B cell (primary cell): ENCODE data around the gene ACAD8. TPM values are rescaled to one million over a fixed set of nuclear protein-coding genes. Genes with fewer than 3 reads are reported as not detected.

Source experiments
- ATAC-seq: fragments of 200-7000 bp; cut with Tn5 transposase; one replicate; pipeline ENCODE4 v1.10.0; 2021; ENCODE audit warnings: low read depth, mild to moderate bottlenecking, moderate number of reproducible peaks, moderate library complexity
- CTCF ChIA-PET: fragments of 350-600 bp; sonication (Branson Sonifier 250); formaldehyde crosslinking; loops from one replicate; lab custom pipeline; 2021; ENCODE audit warnings: antibody characterized with exemption, inconsistent platforms; lab: Charles Lee
- POLR2A ChIA-PET: fragments of 350-600 bp; sonication (Branson Sonifier 250); formaldehyde crosslinking; loops from one replicate; lab custom pipeline; 2021; ENCODE audit warnings: antibody characterized with exemption; lab: Charles Lee
- DNase-seq: peaks from one replicate; pipeline ENCODE4 v3.0.0; 2013
- H2AFZ ChIP-seq: 2 replicates; pipeline ENCODE4 v1.6.1; 2012; ENCODE audit warnings: mild to moderate bottlenecking, low read depth, low read length; ENCODE audit not compliant: insufficient read depth, poor library complexity, severe bottlenecking
- H3K27ac ChIP-seq, 2 donors: 1 replicate in 1 of 2; 2 replicates in 1 of 2; pipeline ENCODE4 v1.5.1; 2012 to 2013; ENCODE audit warnings: low read length in 2 of 2, mild to moderate bottlenecking in 2 of 2, moderate library complexity in 1 of 2
- H3K27me3 ChIP-seq, 4 experiments: fragments of 200-600 bp in 1 of 4; sonication (generic) in 1 of 4; replicated peaks in 1 of 4; 1 replicate in 2 of 4; 2 replicates in 2 of 4; pipeline versions ENCODE4 v1.6.1 to v1.7.0; 2013 to 2016; ENCODE audit warnings: low read length in 3 of 4, mild to moderate bottlenecking in 2 of 4, mixed read lengths in 1 of 4, moderate library complexity in 1 of 4; ENCODE audit not compliant: insufficient read depth in 4 of 4, control insufficient read depth in 3 of 4; ENCODE audit errors: control extremely low read depth in 1 of 4
- H3K36me3 ChIP-seq, 2 experiments: replicated peaks in 1 of 2; 1 replicate in 1 of 2; 2 replicates in 1 of 2; pipeline versions ENCODE4 v1.6.1 to v1.7.1; 2013; ENCODE audit warnings: low read length in 1 of 2; ENCODE audit not compliant: insufficient read depth in 2 of 2, control insufficient read depth in 1 of 2; ENCODE audit errors: control extremely low read depth in 1 of 2, extremely low read depth in 1 of 2
- H3K4me1 ChIP-seq, 2 donors: fragments of 200-600 bp in 1 of 2; sonication (generic) in 1 of 2; 1 replicate in 1 of 2; 2 replicates in 1 of 2; pipeline versions ENCODE4 v1.5.1 to v1.6.1; 2013 to 2017; ENCODE audit warnings: low read length in 2 of 2; ENCODE audit not compliant: control insufficient read depth in 2 of 2, insufficient read depth in 2 of 2
- H3K4me2 ChIP-seq: replicated peaks from 2 replicates; pipeline ENCODE3; 2012; ENCODE audit warnings: mild to moderate bottlenecking, low read depth, low read length; ENCODE audit not compliant: poor library complexity, severe bottlenecking
- H3K4me3 ChIP-seq, 5 experiments: fragments of 200-600 bp in 1 of 5; sonication (generic) in 1 of 5; 1 replicate in 3 of 5; 2 replicates in 2 of 5; pipeline versions ENCODE4 v1.5.1 to v1.7.0; 2011 to 2016; ENCODE audit warnings: low read length in 4 of 5, mild to moderate bottlenecking in 4 of 5, low read depth in 2 of 5, control low read depth in 1 of 5, moderate library complexity in 1 of 5; ENCODE audit not compliant: insufficient read depth in 1 of 5; ENCODE audit errors: control extremely low read depth in 1 of 5, extremely low read depth in 1 of 5
- H3K79me2 ChIP-seq: fragments of 200-600 bp; sonication (generic); one replicate; pipeline ENCODE4 v1.6.0; 2016; ENCODE audit warnings: low read length; ENCODE audit not compliant: control insufficient read depth, insufficient read depth
- H3K9ac ChIP-seq: fragments of 200-600 bp; sonication (generic); 2 replicates; pipeline ENCODE4 v1.6.1; 2017; ENCODE audit warnings: mild to moderate bottlenecking, low read length, moderate library complexity
- H3K9me3 ChIP-seq, 3 donors: one replicate each; pipeline versions ENCODE4 v1.6.1 to v1.7.1; 2013; ENCODE audit warnings: low read length in 2 of 3; ENCODE audit not compliant: control insufficient read depth in 2 of 3, insufficient read depth in 1 of 3; ENCODE audit errors: control extremely low read depth in 1 of 3
- H4K20me1 ChIP-seq: 2 replicates; pipeline ENCODE4 v1.6.0; 2012; ENCODE audit warnings: mild to moderate bottlenecking, low read length; ENCODE audit not compliant: insufficient read depth, control insufficient read depth, poor library complexity, severe bottlenecking
- H3K27ac Mint-ChIP-seq: one replicate; pipeline ENCODE4 v1.8.0; 2021; ENCODE audit warnings: mixed read lengths
- H3K27me3 Mint-ChIP-seq: one replicate; pipeline ENCODE4 v1.8.0; 2021; ENCODE audit warnings: mixed read lengths
- H3K4me1 Mint-ChIP-seq: one replicate; pipeline ENCODE4 v1.8.0; 2021; ENCODE audit warnings: mixed read lengths
- H3K4me3 Mint-ChIP-seq: one replicate; pipeline ENCODE4 v1.8.0; 2021; ENCODE audit warnings: mixed read lengths
- H3K9me3 Mint-ChIP-seq: one replicate; pipeline ENCODE4 v1.8.0; 2022; ENCODE audit warnings: mixed read lengths; ENCODE audit not compliant: insufficient read depth
- CTCF ChIP-seq: fragments of 200-600 bp; IDR thresholded peaks from one replicate; pipeline ENCODE4 v1.8.0; 2022; ENCODE audit warnings: antibody characterized with exemption, mild to moderate bottlenecking
- EZH2 ChIP-seq: IDR thresholded peaks from 2 replicates; pipeline ENCODE4 v1.6.1; 2012; ENCODE audit warnings: borderline replicate concordance, low read depth, mild to moderate bottlenecking, moderate library complexity, low read length; ENCODE audit not compliant: insufficient read depth, poor library complexity, severe bottlenecking
- WGBS: methylation state at CpG from one replicate; pipeline ENCODE4 v1.1.5; 2013; ENCODE audit warnings: missing lambda C conversion rate; ENCODE audit not compliant: insufficient coverage; 5-methylcytosine and 5-hydroxymethylcytosine counted together
- intact Hi-C: fragments of 100-400 bp; cut with micrococcal nuclease; formaldehyde crosslinking; loops from one replicate; pipeline ENCODE4 v1.10.0; 2022
- polyA plus RNA-seq: library from polyadenylated mRNA; depleted of rRNA; stranded (reverse); fragments of >200 nt; gene quantifications from 2 replicates; pipeline ENCODE4 v1.2.3, GENCODE V29; 2012
- total RNA-seq, 2 donors: library from RNA; stranded (reverse); fragments of 120-200 nt in 1 of 2; gene quantifications; 1 replicate in 1 of 2; 2 replicates in 1 of 2; pipeline versions ENCODE4 v1.2.3 to v1.2.4, GENCODE V29; 2013 to 2022

Gene ACAD8
- total and polyA plus RNA-seq, 2 donors (not counting 1 experiment from before 2014, with no cell fraction given): 26.5 to 33.6 TPM

DNA sequence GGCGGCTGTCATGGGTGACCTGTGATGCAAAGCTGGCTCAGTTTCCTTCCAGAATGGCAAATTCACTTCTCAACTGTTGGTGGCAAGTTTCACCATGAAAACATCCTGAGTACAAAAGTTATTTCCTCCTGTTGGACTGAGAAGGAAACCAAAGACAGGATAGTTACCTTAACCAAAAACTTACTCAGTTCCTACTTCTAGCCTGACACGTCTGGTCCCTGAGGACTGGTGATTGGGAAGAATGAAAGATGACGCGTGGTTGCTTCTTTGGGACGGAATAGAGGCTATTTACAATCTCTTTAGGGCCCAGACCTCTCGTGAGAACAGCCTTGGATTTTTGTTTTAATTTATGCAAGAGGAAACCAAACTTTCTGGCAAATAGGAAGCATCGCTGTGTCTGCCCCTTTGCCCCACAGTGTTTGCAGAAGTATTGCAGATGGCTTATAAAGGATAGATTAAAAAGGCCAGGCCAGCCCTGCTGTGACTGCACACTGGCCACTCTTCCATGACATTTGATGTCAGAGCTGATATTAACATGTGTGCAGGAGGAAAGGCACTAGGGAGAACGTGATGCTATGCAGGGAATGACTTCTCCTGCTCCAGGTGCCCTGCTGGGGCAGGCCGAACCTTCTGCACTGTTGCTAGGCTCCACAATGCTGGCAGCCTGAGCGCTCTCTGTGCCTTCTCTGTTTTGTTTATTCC lies 21.3 kb upstream of the ACAD8 start:
- Histone ChIP-seq H3K4me3 (no peak overlapping the region), H3K4me1 (peaks cover 48 to 50% of the 10 kb centered on the region in 2 donors), H3K36me3 (no peaks in the 10 kb centered on the region), H2AFZ (no peak overlapping the region), H3K9me3 (no peaks in the 10 kb centered on the region), H4K20me1 (peaks cover 68% of the 10 kb centered on the region), H3K27me3 (peaks cover 0 to 34% (median 17%) of the 10 kb centered on the region in 4 experiments), H3K27ac (no peak overlapping the region), H3K4me2 (peak overlapping the region; percentile 20), H3K79me2 (peaks cover 31% of the 10 kb centered on the region), H3K9ac (no peak overlapping the region)
- ChIA-PET CTCF (interaction anchor here (1.2 to 2.8 kb wide), 2 partner anchors 21 to 25 kb away, joined by 3 to 8 read pairs; partner anchors contain the start of genes ACAD8 and THYN1), POLR2A (no interaction called here)
- DNase-seq (no peak), ATAC-seq (no peak)
- peaks cover 17% of the 10 kb centered on the region for H3K27me3 Mint-ChIP-seq
- no peaks in the 10 kb centered on the region for H3K9me3 Mint-ChIP-seq
- intact Hi-C loops: no loop called here
- TF ChIP-seq EZH2: no peak
- TF ChIP-seq CTCF: no peak
- H3K4me3 Mint-ChIP-seq: peak overlapping the region; percentile 44
- peaks cover 50% of the 10 kb centered on the region for H3K4me1 Mint-ChIP-seq
- 44% methylated on average over 9 of the region's 10 CpGs for whole genome bisulfite sequencing
- no peak overlapping the region for H3K27ac Mint-ChIP-seq

DNA sequence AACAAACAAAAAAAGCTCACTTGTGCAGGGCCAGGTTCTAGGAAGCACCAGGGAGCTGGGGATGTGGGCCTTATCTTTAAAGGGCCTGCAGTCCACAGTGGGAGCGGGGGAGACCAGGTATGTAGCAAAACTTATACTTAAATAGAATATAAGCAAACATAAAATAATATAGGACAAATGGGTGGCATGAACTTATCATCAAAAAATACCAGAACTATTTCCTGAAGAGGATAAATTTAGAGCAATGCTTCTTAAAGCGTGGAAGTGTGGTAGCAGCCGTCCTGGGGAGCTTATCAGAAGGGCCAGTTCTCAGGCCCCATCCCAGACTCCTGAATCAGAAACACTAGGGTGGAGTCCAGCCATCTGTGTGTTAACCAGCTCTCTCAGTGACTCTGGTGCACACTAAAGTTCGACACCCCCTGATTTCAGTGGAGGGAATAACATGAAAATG lies 19.6 kb upstream of the ACAD8 start:
- peaks cover 12% of the 10 kb centered on the region for H3K27me3 Mint-ChIP-seq
- Histone ChIP-seq H3K4me3 (no peak overlapping the region), H4K20me1 (peaks cover 52% of the 10 kb centered on the region), H3K27me3 (peaks cover 0 to 28% (median 14%) of the 10 kb centered on the region in 4 experiments), H3K36me3 (no peaks in the 10 kb centered on the region), H3K4me1 (peaks cover 38 to 40% of the 10 kb centered on the region in 2 donors), H3K27ac (no peak overlapping the region), H3K4me2 (no peak overlapping the region), H3K9ac (no peak overlapping the region), H3K9me3 (no peaks in the 10 kb centered on the region), H3K79me2 (peaks cover 26% of the 10 kb centered on the region), H2AFZ (no peak overlapping the region)
- no peaks in the 10 kb centered on the region for H3K9me3 Mint-ChIP-seq
- H3K4me3 Mint-ChIP-seq: no peak overlapping the region
- WGBS: 48% methylated on average over 3 of the region's 4 CpGs
- ChIA-PET POLR2A (interaction anchor here (1.0 kb wide), 1 partner anchor 10 kb away, joined by 4 read pairs; the partner anchor contains the start of genes NCAPD3 and VPS26B), CTCF (interaction anchor here (1.2 to 2.6 kb wide), 3 partner anchors 11 to 26 kb away, joined by 3 to 16 read pairs (median 12); no protein-coding TSS in a partner anchor)
- DNase-seq (no peak), ATAC-seq (no peak)
- H3K4me1 Mint-ChIP-seq: peaks cover 34% of the 10 kb centered on the region
- intact Hi-C loops: no loop called here
- TF ChIP-seq EZH2 (no peak), CTCF (no peak)
- H3K27ac Mint-ChIP-seq: no peak overlapping the region
